Duodenal mucosa (tissue), 2 donors: ENCODE data around the gene LRRN4CL.
"Not testable (repeated sequence)": the region's sequence is repeated elsewhere in the genome, so short reads cannot be mapped to it uniquely, and the experiment has no call there.

ENCODE experiments used
- H3K27ac ChIP-seq: one replicate; pipeline ENCODE4 v1.7.0; 2013; ENCODE audit warnings: low read depth, low read length
- H3K27me3 ChIP-seq, 2 donors: one replicate each; pipeline ENCODE4 v1.7.0; 2013; ENCODE audit warnings: low read length in 2 of 2, control low read depth in 1 of 2; ENCODE audit not compliant: insufficient read depth in 2 of 2, control insufficient read depth in 1 of 2
- H3K36me3 ChIP-seq, 2 donors: one replicate each; pipeline ENCODE4 v1.7.0; 2013; ENCODE audit warnings: low read length in 2 of 2, control low read depth in 1 of 2; ENCODE audit not compliant: insufficient read depth in 2 of 2, control insufficient read depth in 1 of 2
- H3K4me1 ChIP-seq, 2 donors: one replicate each; pipeline ENCODE4 v1.7.0; 2013; ENCODE audit warnings: low read length in 2 of 2, control low read depth in 1 of 2; ENCODE audit not compliant: insufficient read depth in 2 of 2, control insufficient read depth in 1 of 2
- H3K4me3 ChIP-seq, 2 donors: one replicate each; pipeline ENCODE4 v1.7.0; 2013; ENCODE audit warnings: low read length in 2 of 2, low read depth in 1 of 2
- H3K9ac ChIP-seq, 2 donors: one replicate each; pipeline ENCODE4 v1.7.0; 2013; ENCODE audit warnings: low read length in 2 of 2, low read depth in 1 of 2
- H3K9me3 ChIP-seq, 2 donors: one replicate each; pipeline ENCODE4 v1.7.0; 2013; ENCODE audit warnings: low read length in 2 of 2, control low read depth in 1 of 2; ENCODE audit not compliant: control insufficient read depth in 1 of 2

Gene LRRN4CL

DNA sequence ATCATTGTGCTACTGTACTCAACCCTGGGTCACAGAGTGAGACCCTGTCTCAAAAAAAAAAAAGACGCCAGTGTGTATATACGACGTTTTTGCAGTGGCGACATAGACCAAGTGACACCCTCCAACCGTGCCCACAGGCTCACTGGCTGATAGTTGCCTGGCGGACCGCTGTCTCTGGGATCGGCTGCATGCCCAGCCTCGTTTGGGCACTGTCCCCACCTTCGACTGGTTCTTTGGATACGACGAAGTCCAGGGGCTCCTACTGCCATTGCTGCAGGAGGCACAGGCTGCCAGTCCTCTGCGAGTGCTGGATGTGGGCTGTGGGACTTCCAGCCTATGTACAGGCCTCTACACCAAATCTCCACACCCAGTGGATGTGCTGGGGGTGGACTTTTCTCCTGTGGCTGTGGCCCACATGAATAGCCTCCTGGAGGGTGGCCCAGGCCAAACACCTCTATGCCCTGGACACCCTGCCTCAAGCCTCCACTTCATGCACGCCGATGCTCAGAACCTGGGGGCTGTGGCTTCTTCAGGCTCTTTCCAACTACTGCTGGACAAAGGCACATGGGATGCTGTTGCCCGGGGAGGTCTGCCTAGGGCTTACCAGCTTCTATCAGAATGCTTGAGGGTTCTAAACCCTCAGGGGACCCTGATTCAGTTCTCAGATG lies 22.9 kb downstream of the LRRN4CL start:
- Histone ChIP-seq H3K27me3 (no peaks in the 10 kb centered on the region), H3K9ac (peak overlapping the region; percentile 80 to 82), H3K4me1 (peaks cover 34 to 44% of the 10 kb centered on the region in 2 donors), H3K36me3 (peaks cover 4 to 10% of the 10 kb centered on the region in 2 donors), H3K27ac (peak overlapping the region; percentile 76), H3K9me3 (no peaks in the 10 kb centered on the region), H3K4me3 (peak overlapping the region; percentile 81 to 95)

DNA sequence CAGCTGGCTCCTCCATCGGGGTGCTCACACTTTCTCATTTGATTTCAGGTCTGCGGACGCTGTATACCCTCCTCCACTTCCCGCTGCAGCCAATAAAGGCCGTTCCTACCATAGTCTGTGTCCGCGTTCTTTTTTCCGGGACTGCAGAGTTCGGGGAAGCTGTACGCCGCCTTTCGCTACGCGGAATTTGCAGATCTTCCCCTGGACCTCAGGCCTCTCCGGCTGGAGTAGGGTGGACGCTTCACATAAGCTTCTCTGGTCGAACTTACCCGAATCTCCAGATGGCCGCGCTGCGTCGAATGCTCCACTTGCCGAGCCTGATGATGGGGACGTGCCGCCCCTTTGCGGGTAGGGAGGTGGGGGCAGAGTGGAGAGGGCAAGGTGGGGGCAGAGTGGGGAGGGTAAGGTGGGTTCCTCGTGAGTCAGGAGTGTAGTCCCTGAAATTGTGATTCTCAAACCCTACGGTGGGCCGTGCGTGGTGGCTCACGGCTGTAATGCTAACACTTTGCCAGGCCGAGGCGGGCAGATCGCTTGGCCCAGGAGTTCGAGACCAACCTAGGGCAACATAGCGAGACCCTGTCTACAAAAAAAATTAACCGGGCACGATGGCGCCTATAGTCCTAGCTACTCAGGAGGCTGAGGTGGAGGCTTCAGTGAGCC lies 23.6 kb downstream of the LRRN4CL start:
- Histone ChIP-seq H3K36me3 (peaks cover 4 to 10% of the 10 kb centered on the region in 2 donors), H3K4me1 (peaks cover 34 to 38% of the 10 kb centered on the region in 2 donors), H3K4me3 (peak overlapping the region; percentile 81 to 95)

DNA sequence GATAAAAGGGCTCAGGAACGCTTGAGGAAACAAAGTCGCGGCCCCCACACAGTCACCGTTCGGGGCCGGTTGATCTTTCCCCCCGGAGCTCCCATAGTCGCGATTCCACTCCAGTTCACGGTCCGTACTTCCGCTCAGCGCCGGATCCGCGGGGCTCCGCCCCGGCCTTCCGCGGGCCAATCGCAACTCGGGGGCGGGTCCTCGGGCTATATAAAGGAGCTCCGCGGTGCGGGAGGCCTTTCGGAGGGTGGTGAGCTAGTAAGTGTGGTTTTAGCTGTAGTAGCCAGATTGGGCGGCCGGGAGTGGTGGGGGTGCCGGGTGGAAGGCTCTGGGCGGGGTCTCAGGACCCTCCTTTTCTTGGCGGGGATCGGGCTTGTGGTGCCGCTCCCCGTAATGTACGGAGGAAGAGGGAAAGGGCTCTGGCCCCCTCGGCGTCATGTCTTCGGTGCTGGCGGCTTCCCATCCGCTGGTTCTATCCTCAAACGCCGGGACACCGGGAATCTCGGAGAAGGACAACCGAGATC lies 24.2 kb downstream of the LRRN4CL start, which contains the start of the genes C11orf98 and CSKMT:
TSS of gene C11orf98 (minus strand) at position 136 of the 524 bp plus-strand sequence. CDS start at position 95, 41 bp downstream.
TSS of gene CSKMT (plus strand) at position 238 of the 524 bp plus-strand sequence. CDS start 568 bp downstream, outside the sequence.
- Histone ChIP-seq H3K36me3 (peaks cover 4 to 10% of the 10 kb centered on the region in 2 donors), H3K27me3 (no peaks in the 10 kb centered on the region), H3K4me1 (peaks cover 32 to 34% of the 10 kb centered on the region in 2 donors), H3K27ac (peak within 1 kb of the TSS; percentile 76), H3K9ac (peak within 1 kb of the TSS; percentile 80 to 82), H3K4me3 (peak within 1 kb of the TSS; percentile 87 to 95), H3K9me3 (no peaks in the 10 kb centered on the region)

More for the DNA sequence above, 23.6 kb downstream of the LRRN4CL start:
- H3K9me3 ChIP-seq = no peaks in the 10 kb centered on the region
- peak overlapping the region; percentile 80 to 82 for H3K9ac ChIP-seq
- H3K27ac ChIP-seq = peak overlapping the region; percentile 76
- no peaks in the 10 kb centered on the region for H3K27me3 ChIP-seq

DNA sequence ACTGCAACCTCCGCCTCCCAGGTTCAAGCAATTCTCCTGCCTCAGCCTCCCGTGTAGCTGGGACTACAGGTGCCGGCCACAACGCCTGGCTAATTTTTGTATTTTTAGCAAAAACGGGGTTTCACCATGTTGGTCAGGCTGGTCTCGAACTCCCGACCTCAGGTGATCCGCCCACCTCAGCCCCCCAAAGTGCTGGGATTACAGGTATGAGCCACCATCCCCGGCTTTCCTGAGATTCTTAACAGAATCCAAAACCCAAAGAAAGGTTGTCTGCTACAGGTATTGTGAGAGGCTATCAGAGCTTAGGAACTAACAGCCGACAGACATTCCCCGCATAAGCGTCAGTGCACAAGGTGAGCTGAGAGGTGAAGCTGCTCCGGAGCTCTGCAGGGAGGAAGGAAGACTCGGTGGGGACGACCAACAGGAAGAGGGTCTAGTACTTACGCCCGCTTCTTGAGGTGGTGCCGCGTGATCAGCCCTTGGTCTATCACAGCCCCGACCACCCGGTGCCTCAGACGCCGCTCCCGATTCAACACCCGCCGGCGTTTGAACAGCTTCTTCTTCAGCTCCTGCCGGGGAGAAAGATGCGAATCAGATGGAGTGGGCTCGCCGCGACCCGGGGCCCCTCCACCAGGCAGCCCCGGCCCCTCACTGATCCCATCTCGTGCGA lies 24.8 kb downstream of the LRRN4CL start:
- Histone ChIP-seq H3K36me3 (peaks cover 4 to 10% of the 10 kb centered on the region in 2 donors), H3K27me3 (no peaks in the 10 kb centered on the region), H3K27ac (peak overlapping the region; percentile 53), H3K4me1 (peaks cover 26 to 28% of the 10 kb centered on the region in 2 donors), H3K9me3 (no peaks in the 10 kb centered on the region), H3K9ac (peak overlapping the region; percentile 76 to 82), H3K4me3 (peak overlapping the region; percentile 87 to 95)

DNA sequence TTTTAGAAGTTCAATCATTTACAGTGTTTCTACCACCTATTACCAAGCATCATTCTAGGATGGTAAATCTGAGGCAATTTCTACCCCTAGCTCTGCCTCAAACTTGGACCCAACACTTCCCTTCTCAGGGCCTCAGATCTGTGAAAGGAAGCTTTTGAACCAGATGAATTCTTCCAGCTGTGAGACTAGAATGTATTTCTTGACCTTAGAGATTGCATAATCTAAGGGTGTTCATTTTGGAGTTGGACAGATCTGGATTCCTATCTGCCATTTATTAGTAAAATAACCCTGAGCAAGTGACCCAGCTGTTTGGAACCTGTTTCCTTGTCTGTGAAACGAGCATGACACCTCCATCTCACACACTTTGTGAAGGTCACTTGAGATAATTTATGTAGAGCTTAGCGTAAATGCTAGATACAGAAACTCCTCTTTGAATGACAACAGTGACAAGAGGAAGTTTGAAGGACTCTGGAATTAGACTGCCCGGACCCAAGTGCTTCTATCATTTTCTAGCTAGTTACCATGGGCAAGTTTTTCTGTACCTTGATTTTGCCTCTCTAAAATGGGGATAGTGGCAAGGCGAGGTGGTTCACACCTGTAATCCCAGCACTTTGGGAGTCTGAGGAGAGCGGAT lies 32.4 kb downstream of the LRRN4CL start:
- H3K4me3 ChIP-seq = no peak overlapping the region
- no peaks in the 10 kb centered on the region for H3K27me3 ChIP-seq
- no peaks in the 10 kb centered on the region for H3K9me3 ChIP-seq
- peaks cover 6 to 7% of the 10 kb centered on the region in 2 donors for H3K4me1 ChIP-seq
- H3K36me3 ChIP-seq = no peaks in the 10 kb centered on the region
- H3K9ac ChIP-seq = no peak overlapping the region
- H3K27ac ChIP-seq = no peak overlapping the region

DNA sequence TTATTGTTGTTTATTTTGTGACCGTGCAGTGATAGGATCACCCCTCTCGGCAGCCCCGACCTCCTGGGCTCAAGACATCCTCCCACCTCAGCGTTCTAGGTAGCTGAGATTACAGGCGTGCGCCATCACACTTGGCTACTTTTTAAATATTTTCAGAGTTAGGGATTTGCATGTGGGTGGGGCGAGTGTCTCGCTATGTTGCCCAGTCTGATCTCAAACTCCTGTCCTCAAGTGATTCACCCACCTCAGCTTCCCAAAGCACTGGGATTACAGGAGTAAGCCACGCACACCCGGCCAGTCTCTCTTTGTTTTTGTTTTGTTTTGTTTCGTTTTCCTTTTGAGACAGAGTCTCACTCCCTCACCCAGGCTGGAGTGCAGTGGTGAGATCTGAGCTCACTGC lies 35.0 kb downstream of the LRRN4CL start:
- H3K9me3 ChIP-seq = no peaks in the 10 kb centered on the region
- H3K4me1 ChIP-seq = peaks cover 6 to 12% of the 10 kb centered on the region in 2 donors
- H3K36me3 ChIP-seq = peaks cover 2 to 7% of the 10 kb centered on the region in 2 donors
- no peak overlapping the region for H3K4me3 ChIP-seq
- no peak overlapping the region for H3K9ac ChIP-seq
- H3K27ac ChIP-seq = no peak overlapping the region
- H3K27me3 ChIP-seq = no peaks in the 10 kb centered on the region

DNA sequence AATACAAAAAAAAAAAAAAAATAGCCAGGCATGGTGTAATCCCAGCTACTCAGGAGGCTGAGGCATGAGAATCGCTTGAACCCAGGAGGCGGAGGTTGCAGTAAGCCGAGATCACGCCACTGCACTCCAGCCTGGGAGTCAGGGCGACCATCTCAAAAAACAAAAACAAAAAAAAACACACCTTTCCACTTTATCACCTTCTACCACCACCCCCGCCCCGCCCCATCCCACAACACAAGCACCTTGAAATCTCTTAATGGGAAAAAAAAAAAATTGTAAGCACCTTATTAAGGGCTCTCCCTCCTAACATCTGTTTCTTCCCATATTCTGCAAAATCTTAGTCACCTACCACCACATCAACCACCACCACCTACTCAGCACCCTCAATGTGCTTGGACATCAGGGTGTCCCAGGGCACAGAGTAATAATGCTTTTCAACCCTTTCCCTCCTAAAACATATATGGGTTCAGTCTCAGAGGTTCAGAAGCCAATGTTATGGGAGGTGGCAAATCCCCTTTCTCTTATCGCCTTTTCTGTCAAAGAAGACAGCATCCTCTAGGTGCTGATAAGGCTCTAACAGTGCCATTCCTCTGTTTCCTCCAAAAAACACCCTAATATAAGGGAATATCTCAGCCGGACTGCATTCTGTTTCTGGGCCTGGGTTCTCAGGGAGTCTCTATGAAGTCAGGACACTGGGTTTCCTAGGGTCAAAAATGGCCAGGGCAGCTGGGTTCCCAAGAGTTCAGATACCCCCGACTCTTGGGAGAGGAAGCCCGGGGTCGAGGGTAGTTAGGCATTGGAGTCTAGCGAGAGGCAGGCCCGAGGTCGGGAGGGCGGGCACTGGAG lies 36.9 kb downstream of the LRRN4CL start:
- H3K4me1 ChIP-seq = peaks cover 6 to 12% of the 10 kb centered on the region in 2 donors
- peaks cover 13 to 25% of the 10 kb centered on the region in 2 donors for H3K36me3 ChIP-seq
- H3K4me3 ChIP-seq = peak overlapping the region; percentile 91 to 93
- no peaks in the 10 kb centered on the region for H3K27me3 ChIP-seq
- H3K9ac ChIP-seq = peak overlapping the region; percentile 86 to 87
- no peaks in the 10 kb centered on the region for H3K9me3 ChIP-seq
- H3K27ac ChIP-seq = peak overlapping the region; percentile 77

DNA sequence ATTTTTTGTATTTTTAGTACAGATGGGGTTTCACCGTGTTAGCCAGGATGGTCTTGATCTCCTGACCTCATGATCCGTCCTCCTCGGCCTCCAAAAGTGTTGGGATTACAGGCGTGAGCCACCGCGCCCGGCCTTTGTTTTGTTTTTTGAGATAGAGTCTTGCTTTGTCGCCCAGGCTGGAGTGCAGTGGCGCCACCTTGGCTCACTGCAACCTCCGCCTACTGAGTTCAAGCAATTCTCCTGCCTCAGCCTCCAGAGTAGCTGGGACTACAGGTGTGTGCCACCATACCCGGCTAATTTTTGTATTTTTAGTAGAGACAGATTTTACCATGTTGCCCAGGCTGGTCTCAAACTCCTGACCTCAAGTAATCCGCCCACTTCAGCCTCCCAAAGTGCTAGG lies 39.0 kb downstream of the LRRN4CL start:
- H3K9ac ChIP-seq, H3K4me3 ChIP-seq: not testable (repeated sequence)
- H3K36me3 ChIP-seq = peaks cover 13 to 25% of the 10 kb centered on the region in 2 donors

DNA sequence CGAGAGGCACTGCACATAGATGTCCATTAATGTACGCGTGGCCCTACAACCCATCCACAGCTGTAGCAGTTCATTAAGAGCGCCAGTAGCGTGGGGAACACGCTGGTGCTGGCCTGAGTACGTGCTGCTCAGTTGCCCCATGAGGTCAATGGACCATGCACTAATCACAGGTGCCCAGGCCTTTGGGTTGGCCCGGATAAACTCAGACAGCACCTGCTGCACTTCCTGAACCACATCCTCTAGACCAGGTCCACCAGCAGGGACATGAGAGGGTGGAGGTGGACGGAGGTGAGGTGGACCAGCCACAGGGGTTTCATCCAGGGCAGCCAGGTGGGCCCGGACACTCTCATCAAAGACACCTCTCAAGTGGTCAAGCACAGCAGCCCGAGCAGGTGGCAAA lies 39.8 kb downstream of the LRRN4CL start:
- Histone ChIP-seq H3K27me3 (no peaks in the 10 kb centered on the region), H3K9ac (no peak overlapping the region), H3K9me3 (no peaks in the 10 kb centered on the region), H3K4me3 (no peak overlapping the region), H3K4me1 (peaks cover 23 to 33% of the 10 kb centered on the region in 2 donors), H3K27ac (no peak overlapping the region), H3K36me3 (peaks cover 13 to 26% of the 10 kb centered on the region in 2 donors)

More for the DNA sequence above, 39.0 kb downstream of the LRRN4CL start:
- not testable (repeated sequence) for H3K9me3 ChIP-seq, H3K27ac ChIP-seq, H3K27me3 ChIP-seq
- H3K4me1 ChIP-seq = peaks cover 16 to 25% of the 10 kb centered on the region in 2 donors
